Type B pancreatic cell (in vitro differentiated cells): Measurements from ENCODE around the gene SBF1. TPM values are rescaled to one million over a fixed set of nuclear protein-coding genes. Genes with fewer than 3 reads are reported as not detected.
A peak's percentile ranks its signal among the peaks of the same experiment; 100 is the strongest.

Source experiments
- DNase-seq: peaks from one replicate; pipeline ENCODE4 v3.0.0; 2021; ENCODE audit warnings: mixed read lengths; ENCODE audit not compliant: unreplicated experiment; ENCODE audit errors: extremely low spot score
- H3K27ac Mint-ChIP-seq: 2 replicates; pipeline ENCODE4 v1.8.0; 2021; ENCODE audit warnings: mild to moderate bottlenecking, mixed read lengths
- H3K27me3 Mint-ChIP-seq: 2 replicates; pipeline ENCODE4 v1.8.0; 2021; ENCODE audit warnings: mixed read lengths
- H3K36me3 Mint-ChIP-seq: 2 replicates; pipeline ENCODE4 v1.8.0; 2021; ENCODE audit warnings: mixed read lengths
- H3K4me1 Mint-ChIP-seq: one replicate; pipeline ENCODE4 v1.8.0; 2021; ENCODE audit warnings: mixed read lengths; ENCODE audit not compliant: unreplicated experiment
- H3K4me3 Mint-ChIP-seq: 2 replicates; pipeline ENCODE4 v1.8.0; 2021; ENCODE audit warnings: mild to moderate bottlenecking, mixed read lengths
- H3K9me3 Mint-ChIP-seq: 2 replicates; pipeline ENCODE4 v1.8.0; 2021; ENCODE audit warnings: mixed read lengths
- CTCF ChIP-seq: fragments of 200-600 bp; sonication (generic); conservative IDR thresholded peaks from 2 replicates; pipeline ENCODE4 v1.5.0; 2021; ENCODE audit warnings: antibody characterized with exemption, mild to moderate bottlenecking
- total RNA-seq: library from RNA; stranded (reverse); gene quantifications from 2 replicates; pipeline ENCODE4 v1.2.1, GENCODE V29; 2021; ENCODE audit warnings: low replicate concordance

The SBF1 gene
- total RNA-seq, 1 donor from 2014 or later = 119 TPM

- Mint-ChIP-seq H3K27ac (peak overlapping the region; percentile 31), H3K27me3 (no peaks in the 10 kb centered on the region), H3K4me1 (peaks cover 9% of the 10 kb centered on the region), H3K4me3 (no peak overlapping the region), H3K36me3 (peaks cover 5% of the 10 kb centered on the region), H3K9me3 (no peaks in the 10 kb centered on the region)
- no peak for DNase-seq
- no peak for TF ChIP-seq CTCF
Measured at GRCh38 chr22:50444663-50445062, 30.2 kb downstream of the SBF1 start.

GRCh38 chr22:50443801-50444625 lies 30.8 kb downstream of the SBF1 start:
- DNase-seq = no peak
- Mint-ChIP-seq H3K27ac (peak overlapping the region; percentile 81), H3K4me3 (no peak overlapping the region), H3K9me3 (no peaks in the 10 kb centered on the region), H3K27me3 (no peaks in the 10 kb centered on the region), H3K36me3 (peaks cover 5% of the 10 kb centered on the region), H3K4me1 (peaks cover 9% of the 10 kb centered on the region)
- TF ChIP-seq CTCF = no peak

GRCh38 chr22:50443197-50443596 lies 31.6 kb downstream of the SBF1 start:
- Mint-ChIP-seq H3K9me3 (no peaks in the 10 kb centered on the region), H3K4me3 (peak overlapping the region; percentile 51), H3K36me3 (no peaks in the 10 kb centered on the region), H3K27me3 (no peaks in the 10 kb centered on the region), H3K4me1 (peaks cover 9% of the 10 kb centered on the region), H3K27ac (peak overlapping the region; percentile 81)
- TF ChIP-seq CTCF = no peak
- DNase-seq = no peak

- H3K4me1 Mint-ChIP-seq = peaks cover 9% of the 10 kb centered on the region
- TF ChIP-seq CTCF = no peak
- H3K27ac Mint-ChIP-seq = no peak overlapping the region
- no peaks in the 10 kb centered on the region for H3K9me3 Mint-ChIP-seq
- H3K36me3 Mint-ChIP-seq = no peaks in the 10 kb centered on the region
- H3K4me3 Mint-ChIP-seq = no peak overlapping the region
- no peak for DNase-seq
- H3K27me3 Mint-ChIP-seq = no peaks in the 10 kb centered on the region
Measured at GRCh38 chr22:50441428-50441993, 33.3 kb downstream of the SBF1 start.

- DNase-seq = no peak
- Mint-ChIP-seq H3K9me3 (no peaks in the 10 kb centered on the region), H3K4me3 (no peak overlapping the region), H3K27ac (no peak overlapping the region), H3K4me1 (peaks cover 7% of the 10 kb centered on the region), H3K27me3 (no peaks in the 10 kb centered on the region), H3K36me3 (no peaks in the 10 kb centered on the region)
- no peak for TF ChIP-seq CTCF
Measured at GRCh38 chr22:50440544-50441249, 34.1 kb downstream of the SBF1 start.
